ENCODE results near the gene CDH12. TPM values are rescaled to one million over a fixed set of nuclear protein-coding genes. Genes with fewer than 3 reads are reported as not detected.

Gene CDH12
- total RNA-seq, 2 experiments from 2014 or later = not detected

DNA sequence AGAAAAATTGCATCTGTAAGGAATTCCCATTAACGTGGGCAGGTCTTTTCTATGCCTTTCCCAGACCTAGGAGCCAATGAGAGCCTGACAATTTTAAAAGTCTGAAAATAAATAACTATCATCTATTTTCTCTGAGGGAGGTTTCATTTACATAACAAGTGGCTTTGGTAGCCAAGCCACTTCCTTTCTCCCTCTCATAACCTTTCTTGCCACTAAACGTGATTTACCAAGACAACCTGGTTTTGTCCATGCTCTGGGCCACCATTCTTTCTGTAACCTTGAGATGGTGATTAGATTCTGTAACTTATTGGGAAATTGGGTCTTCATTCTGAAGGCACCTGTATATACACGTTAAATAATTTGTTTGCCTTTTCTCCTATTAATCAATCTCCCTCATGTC lies 1046.9 kb downstream of the CDH12 start:
- Mint-ChIP-seq H3K36me3 (ENCODE audit: low read depth) (no peaks in the 10 kb centered on the region), H3K27ac (no peak overlapping the region), H3K4me1 (ENCODE audit: low read depth) (no peaks in the 10 kb centered on the region), H3K27me3 (ENCODE audit: low read depth) (no peaks in the 10 kb centered on the region), H3K9me3 (ENCODE audit: insufficient read depth) (no peaks in the 10 kb centered on the region), H3K4me3 (no peak overlapping the region)
- POLR2A ChIA-PET = no interaction called here
- CTCF ChIA-PET = no interaction called here
- ATAC-seq (no peak), DNase-seq (no peak)

DNA sequence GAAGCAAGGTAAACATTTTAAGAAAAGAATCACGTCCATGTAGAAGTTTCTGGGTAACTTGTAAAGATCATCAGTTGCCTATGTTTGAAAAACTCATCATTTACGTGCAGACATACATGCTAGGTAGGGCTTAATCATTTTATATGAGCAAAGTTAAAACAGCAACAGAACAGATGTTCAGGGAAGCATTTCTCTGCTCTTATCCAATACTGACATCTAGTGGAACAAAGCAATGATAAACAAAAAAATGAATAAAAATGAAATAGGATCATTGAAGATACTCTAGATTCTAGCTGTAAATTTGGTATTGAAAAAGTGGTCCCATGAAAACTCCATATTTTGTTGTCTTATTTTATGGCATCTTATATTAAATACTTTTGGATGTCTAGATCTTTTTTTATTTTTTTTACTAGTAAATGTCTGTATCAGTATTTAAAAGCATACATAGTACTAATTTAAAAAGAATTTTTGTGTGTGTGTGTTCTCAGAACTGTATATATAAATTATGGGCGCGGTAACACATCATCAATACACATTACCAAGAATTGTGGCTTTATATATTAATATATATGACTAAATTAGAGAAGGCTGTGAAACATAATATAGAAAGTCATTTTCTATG lies 1050.2 kb downstream of the CDH12 start:
- Mint-ChIP-seq H3K4me1 (ENCODE audit: low read depth) (no peaks in the 10 kb centered on the region), H3K36me3 (ENCODE audit: low read depth) (no peaks in the 10 kb centered on the region), H3K4me3 (no peak overlapping the region), H3K27ac (no peak overlapping the region), H3K9me3 (ENCODE audit: insufficient read depth) (no peaks in the 10 kb centered on the region), H3K27me3 (ENCODE audit: low read depth) (no peaks in the 10 kb centered on the region)
- POLR2A ChIA-PET = no interaction called here
- CTCF ChIA-PET = no interaction called here
- DNase-seq (no peak), ATAC-seq (no peak)

DNA sequence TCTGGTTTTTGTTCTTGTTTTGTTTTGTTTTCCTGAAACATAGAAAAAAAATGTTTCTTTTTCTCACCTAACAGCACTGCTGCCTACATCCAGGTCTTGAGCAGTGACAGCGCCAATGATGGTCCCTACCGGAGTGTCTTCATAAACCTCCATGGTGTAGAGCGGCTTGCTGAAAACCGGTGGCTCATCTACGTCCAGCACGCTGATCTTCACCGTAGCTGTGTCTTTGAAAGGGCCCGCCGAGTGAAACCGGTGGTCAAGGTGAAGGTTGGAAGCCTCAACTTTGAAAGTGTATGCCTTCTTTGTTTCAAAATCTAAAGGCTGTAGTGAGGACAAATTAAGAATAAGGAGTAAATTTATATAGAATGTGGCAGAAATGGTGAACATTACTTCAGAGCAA lies 1051.0 kb downstream of the CDH12 start:
- Mint-ChIP-seq H3K27me3 (ENCODE audit: low read depth) (no peaks in the 10 kb centered on the region), H3K4me1 (ENCODE audit: low read depth) (no peaks in the 10 kb centered on the region), H3K36me3 (ENCODE audit: low read depth) (no peaks in the 10 kb centered on the region), H3K9me3 (ENCODE audit: insufficient read depth) (no peaks in the 10 kb centered on the region), H3K27ac (no peak overlapping the region), H3K4me3 (no peak overlapping the region)
- no peak for ATAC-seq
- POLR2A ChIA-PET = no interaction called here
- no peak for DNase-seq
- CTCF ChIA-PET = no interaction called here

DNA sequence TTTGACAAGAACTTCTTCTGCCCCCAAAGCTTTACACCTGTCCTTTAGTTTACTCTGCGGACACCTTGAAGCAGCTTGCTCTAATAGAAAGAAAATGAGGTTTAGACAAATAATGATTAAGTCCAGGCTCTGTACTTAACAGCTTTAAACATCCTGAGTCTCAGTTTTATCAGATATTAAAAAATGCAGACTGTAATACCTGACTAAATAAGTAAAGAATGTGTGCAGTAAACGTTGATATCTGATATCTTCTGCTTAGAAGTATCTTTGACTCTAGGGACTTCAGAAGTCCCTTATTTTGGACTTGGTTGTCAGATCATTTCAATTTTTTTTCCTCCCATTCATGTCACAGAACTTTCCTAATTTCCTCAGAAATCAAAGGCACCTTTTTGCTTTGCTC lies 1060.4 kb downstream of the CDH12 start:
- ChIA-PET POLR2A (no interaction called here), CTCF (no interaction called here)
- Mint-ChIP-seq H3K27ac (no peak overlapping the region), H3K9me3 (ENCODE audit: insufficient read depth) (peaks cover 8% of the 10 kb centered on the region), H3K27me3 (ENCODE audit: low read depth) (no peaks in the 10 kb centered on the region), H3K36me3 (ENCODE audit: low read depth) (no peaks in the 10 kb centered on the region), H3K4me3 (no peak overlapping the region), H3K4me1 (ENCODE audit: low read depth) (no peaks in the 10 kb centered on the region)
- DNase-seq (no peak), ATAC-seq (no peak)

DNA sequence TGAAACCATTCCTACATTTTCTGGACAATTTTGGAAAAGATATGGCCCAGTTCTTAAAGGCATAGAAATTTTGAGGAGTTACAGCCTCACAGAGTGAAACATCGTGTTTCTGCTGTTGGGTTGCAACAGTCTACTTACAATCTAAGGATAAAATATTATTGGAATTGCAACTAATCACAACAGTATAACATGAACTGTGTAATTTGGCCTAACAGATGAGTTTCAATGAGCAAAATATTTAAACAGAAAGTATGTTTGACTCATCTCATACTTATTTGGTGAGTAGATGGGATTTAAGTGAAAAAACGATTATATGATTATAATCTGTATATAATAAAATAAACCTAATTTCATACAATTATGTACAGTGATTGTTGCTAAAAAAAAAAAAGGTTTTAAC lies 1061.8 kb downstream of the CDH12 start:
- ChIA-PET CTCF (no interaction called here), POLR2A (no interaction called here)
- H3K36me3 Mint-ChIP-seq (ENCODE audit: low read depth) = no peaks in the 10 kb centered on the region
- DNase-seq (no peak), ATAC-seq (no peak)
- no peaks in the 10 kb centered on the region for H3K4me1 Mint-ChIP-seq (ENCODE audit: low read depth)
- H3K4me3 Mint-ChIP-seq = no peak overlapping the region
- H3K27ac Mint-ChIP-seq = no peak overlapping the region
- H3K9me3 Mint-ChIP-seq (ENCODE audit: insufficient read depth) = peaks cover 8% of the 10 kb centered on the region
- no peaks in the 10 kb centered on the region for H3K27me3 Mint-ChIP-seq (ENCODE audit: low read depth)

DNA sequence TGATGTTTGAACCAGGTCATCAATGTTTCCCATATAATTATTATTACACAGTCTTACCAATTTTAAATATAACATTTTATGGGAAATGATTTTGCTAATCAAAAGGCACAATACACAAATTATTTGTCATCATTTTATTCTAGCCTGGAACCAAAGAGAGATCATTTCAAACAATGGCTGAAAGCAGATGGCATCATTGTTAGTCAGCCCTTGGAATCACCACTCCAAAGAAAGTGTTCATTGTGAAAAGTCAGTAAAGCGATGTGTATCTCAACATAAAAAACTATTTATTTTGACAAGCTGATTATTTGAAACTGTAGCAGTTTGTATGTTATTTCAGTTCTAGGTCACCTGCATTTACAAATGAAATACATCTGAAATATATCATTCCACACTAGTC lies 1068.7 kb downstream of the CDH12 start:
- H3K36me3 Mint-ChIP-seq (ENCODE audit: low read depth) = no peaks in the 10 kb centered on the region
- peaks cover 7% of the 10 kb centered on the region for H3K9me3 Mint-ChIP-seq (ENCODE audit: insufficient read depth)
- H3K4me3 Mint-ChIP-seq = no peak overlapping the region

DNA sequence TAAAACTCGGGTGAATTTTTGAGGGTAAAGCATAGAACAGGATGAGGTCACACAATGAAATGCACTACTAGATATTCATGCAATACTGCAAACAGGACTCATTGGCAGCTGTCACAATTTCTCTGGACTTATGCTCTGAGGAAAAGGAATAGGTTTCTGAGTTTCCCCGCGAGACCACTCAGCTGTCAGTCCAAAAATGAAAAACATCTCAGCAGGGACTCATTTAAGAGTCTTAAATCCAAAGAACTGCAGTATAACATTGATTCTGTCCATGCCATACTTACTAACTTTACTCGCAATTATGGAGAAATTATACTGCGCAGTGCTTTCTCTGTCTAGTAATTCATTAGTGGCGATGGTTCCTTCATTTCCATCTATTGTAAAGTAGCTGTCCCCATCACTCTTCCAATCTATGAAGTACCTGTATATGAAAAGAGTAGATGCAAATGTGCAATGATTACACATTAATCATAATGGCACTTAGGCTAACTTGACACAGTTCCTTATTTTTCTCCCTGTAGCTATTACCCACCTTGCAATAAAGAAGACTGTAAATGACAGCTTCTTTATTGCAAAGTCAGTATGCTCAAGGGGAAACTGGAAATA lies 1070.0 kb downstream of the CDH12 start:
- Mint-ChIP-seq H3K4me1 (ENCODE audit: low read depth) (no peaks in the 10 kb centered on the region), H3K27ac (no peak overlapping the region), H3K9me3 (ENCODE audit: insufficient read depth) (peaks cover 3% of the 10 kb centered on the region), H3K36me3 (ENCODE audit: low read depth) (no peaks in the 10 kb centered on the region), H3K4me3 (no peak overlapping the region), H3K27me3 (ENCODE audit: low read depth) (no peaks in the 10 kb centered on the region)
- ATAC-seq = no peak
- ChIA-PET CTCF (no interaction called here), POLR2A (no interaction called here)
- DNase-seq = no peak

More for the DNA sequence above, 1068.7 kb downstream of the CDH12 start:
- POLR2A ChIA-PET = no interaction called here
- ATAC-seq (no peak), DNase-seq (no peak)
- H3K27me3 Mint-ChIP-seq (ENCODE audit: low read depth) = no peaks in the 10 kb centered on the region
- no peaks in the 10 kb centered on the region for H3K4me1 Mint-ChIP-seq (ENCODE audit: low read depth)
- H3K27ac Mint-ChIP-seq = no peak overlapping the region
- CTCF ChIA-PET = no interaction called here

DNA sequence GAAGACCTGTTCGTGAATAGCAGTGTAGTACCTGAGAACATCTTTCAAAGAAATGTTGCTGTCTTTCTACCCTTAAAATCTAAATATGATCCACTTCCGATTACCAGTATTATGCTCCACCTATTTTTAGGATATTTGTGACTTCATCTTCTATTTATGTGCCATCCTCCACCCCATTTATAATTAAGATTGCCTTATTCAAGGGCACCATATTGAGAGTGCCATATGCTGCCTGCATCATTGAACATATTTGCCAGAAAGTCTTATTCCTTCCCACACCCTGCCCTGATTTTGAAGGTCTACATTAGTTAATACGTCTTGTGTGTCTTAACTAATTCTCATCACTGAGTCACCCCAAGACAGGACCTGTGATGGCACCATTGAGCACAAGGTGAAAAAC lies 1076.7 kb downstream of the CDH12 start:
- no peaks in the 10 kb centered on the region for H3K4me1 Mint-ChIP-seq (ENCODE audit: low read depth)
- DNase-seq (no peak), ATAC-seq (no peak)
- no peaks in the 10 kb centered on the region for H3K36me3 Mint-ChIP-seq (ENCODE audit: low read depth)
- H3K4me3 Mint-ChIP-seq = no peak overlapping the region
- ChIA-PET CTCF (no interaction called here), POLR2A (no interaction called here)
- H3K9me3 Mint-ChIP-seq (ENCODE audit: insufficient read depth) = peaks cover 4% of the 10 kb centered on the region
- no peak overlapping the region for H3K27ac Mint-ChIP-seq
- no peaks in the 10 kb centered on the region for H3K27me3 Mint-ChIP-seq (ENCODE audit: low read depth)

DNA sequence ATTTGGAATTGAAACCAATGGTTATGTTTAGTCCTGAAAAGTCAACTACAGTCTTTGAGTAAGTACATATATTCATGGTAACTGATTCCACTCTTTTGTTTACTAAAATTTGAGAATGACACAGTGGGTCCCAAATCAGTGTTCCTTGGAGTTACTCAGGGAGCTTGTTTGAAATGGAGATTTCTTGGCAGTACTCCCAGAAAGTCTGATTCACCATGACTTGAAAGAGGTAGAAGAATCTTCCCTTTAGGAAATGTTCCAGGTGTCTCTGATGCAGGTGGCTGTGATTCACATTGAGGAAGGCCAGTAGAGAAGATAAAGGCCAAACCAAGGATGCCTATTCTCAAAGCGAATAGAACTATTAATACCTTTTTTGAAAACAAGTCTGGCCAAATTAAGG lies 1078.3 kb downstream of the CDH12 start:
- Mint-ChIP-seq H3K36me3 (ENCODE audit: low read depth) (no peaks in the 10 kb centered on the region), H3K27ac (no peak overlapping the region)
- POLR2A ChIA-PET = no interaction called here

DNA sequence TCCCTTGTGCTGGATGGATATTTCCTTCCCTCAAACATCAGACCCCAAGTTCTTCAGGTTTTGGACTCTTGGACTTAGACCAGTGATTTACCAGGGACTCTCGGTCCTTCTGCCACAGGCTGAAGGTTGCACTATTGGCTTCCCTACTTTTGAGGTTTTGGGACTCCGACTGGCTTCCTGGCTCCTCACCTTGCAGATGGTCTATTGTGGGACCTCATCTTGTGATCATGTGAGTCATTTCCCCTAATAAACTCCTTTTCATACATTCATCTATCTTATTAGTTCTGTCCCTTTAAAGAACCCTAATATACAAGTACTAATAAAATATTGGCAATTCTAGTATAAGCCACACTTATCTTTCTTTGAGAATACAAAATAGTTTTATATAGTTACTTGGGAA lies 1078.9 kb downstream of the CDH12 start:
- CTCF ChIA-PET = no interaction called here
- no peaks in the 10 kb centered on the region for H3K36me3 Mint-ChIP-seq (ENCODE audit: low read depth)

More for the DNA sequence above, 1078.3 kb downstream of the CDH12 start:
- Mint-ChIP-seq H3K4me1 (ENCODE audit: low read depth) (no peaks in the 10 kb centered on the region), H3K9me3 (ENCODE audit: insufficient read depth) (peaks cover 7% of the 10 kb centered on the region), H3K27me3 (ENCODE audit: low read depth) (no peaks in the 10 kb centered on the region), H3K4me3 (no peak overlapping the region)
- DNase-seq (no peak), ATAC-seq (no peak)
- CTCF ChIA-PET = no interaction called here

DNA sequence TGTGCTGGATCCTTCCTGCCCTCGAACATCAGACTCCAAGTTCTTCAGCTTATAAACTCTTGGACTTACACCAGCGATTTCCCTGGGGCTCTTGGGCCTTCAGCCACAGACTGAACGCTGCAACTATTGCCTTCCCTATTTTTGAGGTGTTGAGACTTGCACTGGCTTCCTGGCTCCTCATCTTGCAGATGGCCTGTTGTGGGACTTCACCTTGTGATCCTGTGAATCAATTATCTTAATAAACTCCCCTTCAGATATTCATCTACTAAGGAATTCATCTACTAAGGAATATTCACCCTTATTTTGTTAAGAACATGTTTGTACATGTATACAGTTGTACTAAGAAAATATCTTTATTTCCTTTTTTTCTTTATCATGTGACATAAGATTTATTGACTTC lies 1079.7 kb downstream of the CDH12 start:
- Mint-ChIP-seq H3K4me3 (no peak overlapping the region), H3K9me3 (ENCODE audit: insufficient read depth) (peaks cover 7% of the 10 kb centered on the region)

More for the DNA sequence above, 1078.9 kb downstream of the CDH12 start:
- H3K27me3 Mint-ChIP-seq (ENCODE audit: low read depth) = no peaks in the 10 kb centered on the region
- peaks cover 7% of the 10 kb centered on the region for H3K9me3 Mint-ChIP-seq (ENCODE audit: insufficient read depth)
- DNase-seq = no peak
- POLR2A ChIA-PET = no interaction called here
- no peak overlapping the region for H3K27ac Mint-ChIP-seq
- no peak overlapping the region for H3K4me3 Mint-ChIP-seq
- no peak for ATAC-seq
- no peaks in the 10 kb centered on the region for H3K4me1 Mint-ChIP-seq (ENCODE audit: low read depth)

DNA sequence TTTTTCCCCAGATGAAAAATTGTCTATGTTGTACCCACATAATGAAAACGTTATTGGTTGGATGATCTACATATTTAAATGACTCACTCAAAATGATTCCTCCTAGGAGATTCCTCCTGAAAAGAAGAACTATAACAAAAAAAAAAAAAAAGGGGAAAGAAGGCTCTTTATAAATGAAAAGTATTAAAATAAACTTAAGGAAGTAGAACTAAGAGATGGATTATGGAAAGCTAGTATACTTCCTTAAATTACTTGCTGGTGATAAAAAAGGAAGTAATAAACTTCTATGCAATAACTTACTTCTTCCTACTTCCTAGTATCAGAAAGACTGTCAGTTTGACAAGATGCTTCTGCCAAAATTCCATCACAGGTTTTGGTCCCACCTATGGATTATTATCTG lies 1087.7 kb downstream of the CDH12 start:
- DNase-seq (no peak), ATAC-seq (no peak)
- POLR2A ChIA-PET = no interaction called here
- CTCF ChIA-PET = no interaction called here
- no peaks in the 10 kb centered on the region for H3K36me3 Mint-ChIP-seq (ENCODE audit: low read depth)
- H3K4me1 Mint-ChIP-seq (ENCODE audit: low read depth) = no peaks in the 10 kb centered on the region
- H3K27ac Mint-ChIP-seq = no peak overlapping the region
- H3K9me3 Mint-ChIP-seq (ENCODE audit: insufficient read depth) = peaks cover 7% of the 10 kb centered on the region
- H3K4me3 Mint-ChIP-seq = no peak overlapping the region
- H3K27me3 Mint-ChIP-seq (ENCODE audit: low read depth) = no peaks in the 10 kb centered on the region

More for the DNA sequence above, 1079.7 kb downstream of the CDH12 start:
- DNase-seq = no peak
- no peaks in the 10 kb centered on the region for H3K4me1 Mint-ChIP-seq (ENCODE audit: low read depth)
- no peak overlapping the region for H3K27ac Mint-ChIP-seq
- ChIA-PET CTCF (no interaction called here), POLR2A (no interaction called here)
- H3K36me3 Mint-ChIP-seq (ENCODE audit: low read depth) = no peaks in the 10 kb centered on the region
- ATAC-seq = no peak
- H3K27me3 Mint-ChIP-seq (ENCODE audit: low read depth) = no peaks in the 10 kb centered on the region

DNA sequence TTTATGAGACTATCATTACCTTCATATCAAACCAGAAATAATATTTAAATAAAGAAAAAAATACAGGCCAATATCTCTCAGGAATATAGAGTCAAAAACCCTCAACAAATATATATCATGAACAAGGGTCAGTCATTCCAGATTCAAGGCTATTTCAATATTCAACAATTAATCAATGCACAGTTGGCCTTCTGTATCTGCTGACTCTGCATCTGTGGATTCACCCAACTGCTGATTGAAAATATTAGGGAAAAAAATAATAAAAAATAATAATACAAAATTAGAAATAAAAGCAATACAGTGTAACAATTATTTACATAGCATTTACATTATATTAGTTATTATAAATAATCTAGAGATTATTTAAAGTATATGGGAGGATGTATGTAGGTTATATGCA lies 1114.0 kb downstream of the CDH12 start:
- H3K36me3 Mint-ChIP-seq (ENCODE audit: low read depth) = no peaks in the 10 kb centered on the region
- H3K4me3 Mint-ChIP-seq = no peak overlapping the region
- peaks cover 6% of the 10 kb centered on the region for H3K9me3 Mint-ChIP-seq (ENCODE audit: insufficient read depth)
- no peak overlapping the region for H3K27ac Mint-ChIP-seq
- POLR2A ChIA-PET = no interaction called here
- no peaks in the 10 kb centered on the region for H3K27me3 Mint-ChIP-seq (ENCODE audit: low read depth)
- ATAC-seq (no peak), DNase-seq (no peak)
- CTCF ChIA-PET = no interaction called here
- no peaks in the 10 kb centered on the region for H3K4me1 Mint-ChIP-seq (ENCODE audit: low read depth)

All from activated CD8-positive, alpha-beta T cell treated with anti-CD3 and anti-CD28 coated beads, Interleukin-2, amount 10 ng/mL, durations not matched to agents 7 days and 5 days (primary cell).